Measurements from ENCODE around the gene HLF. TPM values are rescaled to one million over a fixed set of nuclear protein-coding genes. Genes with fewer than 3 reads are reported as not detected.

The HLF gene
- total and polyA plus RNA-seq, 10 of the 15 experiments (the other 5 are each of a cell fraction or from before 2014, with no cell fraction given): 0.01 to 0.33 (median 0.20) TPM; not detected in 3

GRCh38 chr17:55291114-55291507 is 26.4 kb downstream of the HLF start:
- ChIA-PET CTCF (interaction anchor here (1.2 to 2.8 kb wide), 2 partner anchors 286 to 297 kb away, joined by 3 to 14 read pairs; no protein-coding TSS in a partner anchor), RAD21 (ENCODE audit: unreplicated experiment) (interaction anchor here (1.2 kb wide), 1 partner anchor 298 kb away, joined by 4 read pairs; no protein-coding TSS in a partner anchor), POLR2A (no interaction called here), SMC1A (ENCODE audit: uncharacterized antibody, unreplicated experiment) (no interaction called here)
- TF ChIP-seq ZBTB11 (CRISPR knock-in tag; IDR thresholded peaks at IDR 0.05) (no peak), MTA2 (IDR thresholded peaks at IDR 0.05; ENCODE audit: low read depth) (no peak), HDAC2 (IDR thresholded peaks at IDR 0.05) (no peak), ATF3 (IDR thresholded peaks at IDR 0.05; ENCODE audit: borderline replicate concordance, extremely low read depth, low read depth, low read length) (no peak), NFYB (IDR thresholded peaks at IDR 0.05; ENCODE audit: insufficient read depth, low read depth, low read length) (no peak), ELK1 (IDR thresholded peaks at IDR 0.05; ENCODE audit: low read depth, low read length) (no peak), RBBP5 (conservative IDR thresholded peaks at IDR 0.05) (no peak), KAT2A (conservative IDR thresholded peaks at IDR 0.05; ENCODE audit: control insufficient read depth, low read depth, low read length) (no peak), ZNF274 (IDR thresholded peaks at IDR 0.05; ENCODE audit: insufficient read depth, insufficient read length) (no peak), EED (IDR thresholded peaks at IDR 0.05; ENCODE audit: low read depth) (no peak), HSF1 (IDR thresholded peaks at IDR 0.05; ENCODE audit: low read depth, low read length) (no peak), EP300 (IDR thresholded peaks at IDR 0.05; ENCODE audit: borderline replicate concordance in 1 of 2, control insufficient read depth in 1 of 2, low read depth in 2 of 2, low read length in 2 of 2) (no peak)
- WGBS (ENCODE audit: insufficient coverage, insufficient replicate concordance, low lambda C conversion rate, missing lambda C conversion rate): 25% methylated on average over 1 of the region's 1 CpG
- Histone ChIP-seq H3K27ac (ENCODE audit: control insufficient read depth, insufficient read depth) (no peak overlapping the region), H4K20me1 (ENCODE audit: control insufficient read depth, insufficient read depth) (no peaks in the 10 kb centered on the region), H3K27me3 (replicated peaks in 1 of 2; ENCODE audit: control insufficient read depth in 2 of 2, insufficient read depth in 2 of 2, low read length in 1 of 2) (peaks cover 0 to 1% of the 10 kb centered on the region in 2 experiments; a peak in 1 of 4 replicates), H3K36me3 (ENCODE audit: control insufficient read depth in 2 of 2, insufficient read depth in 2 of 2, low read length in 1 of 2) (no peaks in the 10 kb centered on the region), H3K9me3 (replicated peaks; ENCODE audit: control insufficient read depth, insufficient read depth, low read length) (no peaks in the 10 kb centered on the region), H3K79me2 (ENCODE audit: control insufficient read depth, insufficient read depth, low read length) (no peaks in the 10 kb centered on the region), H3K4me3 (no peak overlapping the region), H3K9ac (ENCODE audit: control insufficient read depth, insufficient read depth, low read length) (no peak overlapping the region), H2AFZ (ENCODE audit: control insufficient read depth, low read depth, low read length) (no peak overlapping the region), H3K4me2 (ENCODE audit: control insufficient read depth, insufficient read depth) (no peak overlapping the region), H3K4me1 (ENCODE audit: control insufficient read depth, insufficient read depth, low read length) (no peaks in the 10 kb centered on the region)
- ATAC-seq (no peak), FAIRE-seq (no peak), DNase-seq (ENCODE audit: low read depth, low spot score) (no peak)
- intact Hi-C loops (cut with micrococcal nuclease; ENCODE audit: unreplicated experiment) (no loop called here), in situ Hi-C loops (cut with MboI) (loop anchor here (5.0 kb wide), 1 partner anchor 299 kb away; no protein-coding TSS in a partner anchor)
- no TSS peak for BruUV-seq (replicated peaks)

Data from GM12878 (cell line).